Testis (tissue), 3 donors: Measurements from ENCODE around the gene ZSWIM6. TPM values are rescaled to one million over a fixed set of nuclear protein-coding genes. Genes with fewer than 3 reads are reported as not detected.

ENCODE experiments used
- DNase-seq: peaks from one replicate; pipeline ENCODE4 v3.0.0-alpha.2; 2019
- H3K27ac ChIP-seq, 2 donors: fragments of 200-600 bp; sonication (generic); one replicate each; pipeline ENCODE4 v1.5.1; 2019
- H3K27me3 ChIP-seq: fragments of 200-600 bp; sonication (generic); one replicate; pipeline ENCODE4 v1.5.1; 2019
- H3K36me3 ChIP-seq: fragments of 200-600 bp; sonication (generic); one replicate; pipeline ENCODE4 v1.5.1; 2017; ENCODE audit warnings: low read depth; ENCODE audit errors: missing control alignments
- H3K4me1 ChIP-seq: fragments of 200-600 bp; sonication (generic); one replicate; pipeline ENCODE4 v1.5.1; 2019
- H3K4me3 ChIP-seq, 2 donors: fragments of 200-600 bp; sonication (generic); one replicate each; pipeline ENCODE4 v1.5.1; 2017 to 2019
- H3K9me3 ChIP-seq: fragments of 200-600 bp; sonication (generic); one replicate; pipeline ENCODE4 v1.5.1; 2017
- POLR2A ChIP-seq: fragments of 450-650 bp; IDR thresholded peaks from one replicate; pipeline ENCODE4 v1.6.1; 2017; ENCODE audit warnings: antibody characterized with exemption, mild to moderate bottlenecking, moderate library complexity
- WGBS, 2 donors: methylation state at CpG; one replicate each; pipeline ENCODE4 v1.1.5; 2018; 5-methylcytosine and 5-hydroxymethylcytosine counted together
- intact Hi-C: fragments of 100-400 bp; cut with DNase I; formaldehyde crosslinking; loops from one replicate; pipeline ENCODE4 v1.15.1; 2023; ENCODE audit warnings: low total_unique reads
- polyA plus RNA-seq: library from polyadenylated mRNA; stranded (reverse); fragments of 350-450 nt; fragmentation: Illumina TruSeq; extraction: RNeasy Lipid Tissue Mini Kit (QIAGEN cat#74804); gene quantifications from one replicate; pipeline ENCODE4 v1.2.3, GENCODE V29; 2014; ENCODE audit warnings: low read depth, low replicate concordance; ENCODE audit not compliant: insufficient read depth
- total RNA-seq, 2 donors: library from RNA; depleted of rRNA; stranded (reverse); fragments of >200 nt; gene quantifications; one replicate each; pipeline ENCODE4 v1.2.3, GENCODE V29; 2016
- TF ChIP-seq, protein P1 (sequence below), 3 experiments: fragments of 450-650 bp in 2 of 3; fragments of 200-600 bp in 1 of 3; sonication (generic) in 1 of 3; IDR thresholded peaks; one replicate each; pipeline ENCODE4 v1.5.1; 2016 to 2019; ENCODE audit warnings: antibody characterized with exemption in 3 of 3, mild to moderate bottlenecking in 2 of 3, moderate library complexity in 1 of 3

ZSWIM6 gene
- total and polyA plus RNA-seq, 3 donors from 2014 or later = 14.6 to 18.0 (median 16.5) TPM

DNA sequence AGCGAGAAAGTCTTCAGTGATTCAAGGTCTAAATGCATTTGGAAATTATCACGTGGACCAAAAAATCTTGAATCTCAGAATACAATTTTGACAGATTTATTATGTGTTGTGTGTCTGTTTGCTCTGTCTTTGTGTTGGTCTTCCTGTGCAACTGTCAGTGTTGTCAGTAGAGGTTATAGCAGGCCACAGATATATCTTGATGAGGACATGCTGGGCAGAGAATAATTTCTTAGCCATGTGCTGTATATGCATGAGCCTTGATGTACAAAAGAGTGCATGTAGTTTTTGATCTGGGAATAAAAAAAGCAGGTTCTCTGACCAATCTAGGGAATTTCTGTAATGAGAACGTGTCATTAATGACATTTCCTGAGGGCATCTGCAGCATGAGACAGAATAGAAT lies 57.6 kb downstream of the ZSWIM6 start:
- Histone ChIP-seq H3K4me3 (no peak overlapping the region), H3K27ac (no peak overlapping the region), H3K9me3 (no peaks in the 10 kb centered on the region), H3K4me1 (no peaks in the 10 kb centered on the region), H3K27me3 (no peaks in the 10 kb centered on the region), H3K36me3 (no peaks in the 10 kb centered on the region)
- intact Hi-C loops = no loop called here
- 78 to 83% methylated on average over 3 of the region's 3 CpGs for WGBS, 2 donors
- TF ChIP-seq, protein P1, sequence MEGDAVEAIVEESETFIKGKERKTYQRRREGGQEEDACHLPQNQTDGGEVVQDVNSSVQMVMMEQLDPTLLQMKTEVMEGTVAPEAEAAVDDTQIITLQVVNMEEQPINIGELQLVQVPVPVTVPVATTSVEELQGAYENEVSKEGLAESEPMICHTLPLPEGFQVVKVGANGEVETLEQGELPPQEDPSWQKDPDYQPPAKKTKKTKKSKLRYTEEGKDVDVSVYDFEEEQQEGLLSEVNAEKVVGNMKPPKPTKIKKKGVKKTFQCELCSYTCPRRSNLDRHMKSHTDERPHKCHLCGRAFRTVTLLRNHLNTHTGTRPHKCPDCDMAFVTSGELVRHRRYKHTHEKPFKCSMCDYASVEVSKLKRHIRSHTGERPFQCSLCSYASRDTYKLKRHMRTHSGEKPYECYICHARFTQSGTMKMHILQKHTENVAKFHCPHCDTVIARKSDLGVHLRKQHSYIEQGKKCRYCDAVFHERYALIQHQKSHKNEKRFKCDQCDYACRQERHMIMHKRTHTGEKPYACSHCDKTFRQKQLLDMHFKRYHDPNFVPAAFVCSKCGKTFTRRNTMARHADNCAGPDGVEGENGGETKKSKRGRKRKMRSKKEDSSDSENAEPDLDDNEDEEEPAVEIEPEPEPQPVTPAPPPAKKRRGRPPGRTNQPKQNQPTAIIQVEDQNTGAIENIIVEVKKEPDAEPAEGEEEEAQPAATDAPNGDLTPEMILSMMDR (IDR thresholded peaks at IDR 0.05) = no peak
- TF ChIP-seq POLR2A = no peak
- no peak for DNase-seq

DNA sequence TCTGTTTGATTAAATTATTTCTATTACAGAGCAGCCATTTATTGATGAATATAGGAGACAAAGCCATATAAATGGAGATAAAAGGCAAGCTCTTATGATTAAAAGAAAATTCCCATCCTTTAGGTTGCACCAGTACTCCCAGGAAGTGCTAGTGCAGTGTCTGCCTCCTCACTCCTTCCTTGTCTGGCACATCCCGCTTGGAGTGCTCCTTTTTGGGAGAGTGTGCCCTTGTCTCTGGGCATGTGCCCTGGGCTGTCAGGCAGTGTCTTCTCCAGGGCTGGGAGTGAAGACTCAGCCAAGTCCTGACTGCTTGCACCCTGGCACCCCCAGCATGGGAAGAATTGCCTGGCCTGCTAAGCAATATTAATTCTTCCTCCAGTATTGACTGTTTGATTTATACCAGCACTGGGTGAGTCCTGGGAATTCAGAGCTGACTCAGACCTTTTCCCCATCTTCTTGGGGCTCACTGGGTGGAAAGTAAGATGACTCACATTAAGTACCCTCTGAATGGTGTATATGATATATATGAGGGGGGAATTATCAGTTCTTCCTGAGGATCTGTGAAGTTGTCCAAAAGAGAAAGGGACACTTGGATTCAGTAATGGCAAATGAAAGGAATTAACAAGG lies 62.1 kb downstream of the ZSWIM6 start:
- DNase-seq = no peak
- H3K27me3 ChIP-seq = no peaks in the 10 kb centered on the region
- H3K4me3 ChIP-seq = no peak overlapping the region
- H3K4me1 ChIP-seq = no peaks in the 10 kb centered on the region
- no peak for TF ChIP-seq POLR2A
- TF ChIP-seq, protein P1 (IDR thresholded peaks at IDR 0.05) = no peak
- intact Hi-C loops = no loop called here
- H3K36me3 ChIP-seq = no peaks in the 10 kb centered on the region
- no peaks in the 10 kb centered on the region for H3K9me3 ChIP-seq
- 91 to 92% methylated on average over 1 of the region's 1 CpG for WGBS, 2 donors
- no peak overlapping the region for H3K27ac ChIP-seq

DNA sequence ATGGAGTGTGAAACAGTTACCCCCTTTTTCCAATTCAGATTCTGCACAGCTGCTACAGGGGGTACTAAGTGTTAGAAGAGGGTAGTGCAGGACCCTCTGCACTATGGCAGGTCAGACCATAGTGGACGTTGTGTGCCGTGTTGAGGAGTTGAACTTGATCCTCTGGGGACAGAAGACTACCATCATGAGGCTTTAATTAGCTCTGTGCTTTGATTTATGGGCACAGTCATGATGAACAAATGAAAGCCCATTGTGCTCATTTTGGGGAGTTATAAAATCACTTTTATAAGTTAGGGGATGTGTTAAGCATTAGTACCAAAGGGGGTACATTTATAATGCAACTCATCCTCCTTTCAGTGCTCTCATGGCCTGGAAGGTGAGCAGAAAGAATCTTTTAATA lies 62.7 kb downstream of the ZSWIM6 start:
- Histone ChIP-seq H3K27ac (no peak overlapping the region), H3K4me1 (no peaks in the 10 kb centered on the region), H3K36me3 (no peaks in the 10 kb centered on the region), H3K4me3 (no peak overlapping the region), H3K27me3 (no peaks in the 10 kb centered on the region), H3K9me3 (no peaks in the 10 kb centered on the region)
- no peak for TF ChIP-seq POLR2A
- TF ChIP-seq, protein P1 (IDR thresholded peaks at IDR 0.05) = no peak
- no peak for DNase-seq
- whole genome bisulfite sequencing, 2 donors = 68 to 75% methylated on average over 2 of the region's 2 CpGs
- intact Hi-C loops = no loop called here

DNA sequence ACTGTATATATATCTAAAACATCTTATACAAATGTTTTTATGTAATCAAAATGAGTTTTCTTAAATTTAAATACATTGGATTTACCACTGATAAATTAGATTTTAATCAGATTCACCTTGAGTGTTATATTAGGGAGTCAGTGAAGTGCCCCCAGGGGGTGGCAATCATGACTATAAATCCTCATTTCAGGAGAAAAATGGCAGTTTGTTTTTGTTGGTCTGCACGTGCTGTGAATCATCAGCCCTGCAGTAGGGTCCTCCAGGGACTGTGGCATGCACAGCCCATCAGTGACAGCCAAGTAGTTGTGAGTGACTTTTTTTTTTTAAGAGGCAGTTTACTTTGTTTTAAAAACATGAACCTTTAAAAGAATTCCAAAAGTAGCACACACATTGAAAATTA lies 65.2 kb downstream of the ZSWIM6 start:
- no peaks in the 10 kb centered on the region for H3K4me1 ChIP-seq
- no peak overlapping the region for H3K4me3 ChIP-seq
- no peak for TF ChIP-seq POLR2A
- TF ChIP-seq, protein P1 (IDR thresholded peaks at IDR 0.05) = no peak
- intact Hi-C loops = no loop called here
- no peaks in the 10 kb centered on the region for H3K27me3 ChIP-seq
- H3K27ac ChIP-seq = no peak overlapping the region
- no peak for DNase-seq
- H3K36me3 ChIP-seq = no peaks in the 10 kb centered on the region
- WGBS, 2 donors = 36 to 41% methylated on average over 1 of the region's 1 CpG
- no peaks in the 10 kb centered on the region for H3K9me3 ChIP-seq

DNA sequence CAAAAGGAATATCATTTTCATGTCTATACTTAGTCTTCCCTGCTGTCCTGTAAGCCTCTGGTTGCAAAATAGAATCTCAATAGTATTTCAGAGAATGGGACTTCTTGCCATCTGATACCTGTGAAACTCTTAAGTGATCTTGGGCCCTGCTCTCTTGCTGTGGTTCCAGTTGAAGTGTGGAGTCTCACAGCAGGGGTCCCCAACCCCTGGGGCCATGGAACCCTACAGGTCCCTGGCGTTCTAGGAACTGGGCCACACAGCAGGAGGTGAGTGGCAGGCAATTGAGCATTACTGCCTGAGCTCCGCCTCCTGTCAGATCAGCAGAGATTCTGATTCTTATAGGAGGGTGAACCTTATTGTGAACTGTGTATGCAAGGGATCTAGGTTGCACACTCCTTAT lies 65.9 kb downstream of the ZSWIM6 start:
- Histone ChIP-seq H3K4me1 (no peaks in the 10 kb centered on the region), H3K27ac (no peak overlapping the region), H3K4me3 (no peak overlapping the region), H3K36me3 (no peaks in the 10 kb centered on the region), H3K27me3 (no peaks in the 10 kb centered on the region), H3K9me3 (no peaks in the 10 kb centered on the region)
- 93 to 94% methylated on average over 2 of the region's 2 CpGs for WGBS, 2 donors
- intact Hi-C loops = no loop called here
- no peak for DNase-seq
- TF ChIP-seq, protein P1 (IDR thresholded peaks at IDR 0.05) = no peak
- TF ChIP-seq POLR2A = no peak
